Measurements from ENCODE around the gene REX1BD.

The REX1BD gene

DNA sequence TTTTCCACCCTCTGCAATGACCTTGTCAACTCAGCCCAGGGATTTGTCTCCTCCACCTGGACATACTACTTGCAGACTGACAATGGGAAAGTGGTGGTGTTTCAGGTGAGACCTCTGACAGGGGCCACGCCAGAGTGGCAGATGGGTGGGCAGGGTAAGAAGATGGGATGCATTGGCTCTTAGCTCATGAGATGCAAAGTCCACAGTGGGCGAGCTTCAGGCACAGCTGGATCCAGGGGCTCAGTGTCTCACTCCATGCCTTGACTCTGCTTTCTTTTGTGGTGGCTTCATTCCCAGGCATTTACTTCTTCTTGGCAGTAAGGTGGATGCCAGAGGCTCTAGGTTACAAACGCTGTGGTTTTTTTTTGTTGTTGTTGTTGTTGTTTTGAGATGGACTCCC, 27.4 kb downstream of the REX1BD start:
- no peak for DNase-seq

DNA sequence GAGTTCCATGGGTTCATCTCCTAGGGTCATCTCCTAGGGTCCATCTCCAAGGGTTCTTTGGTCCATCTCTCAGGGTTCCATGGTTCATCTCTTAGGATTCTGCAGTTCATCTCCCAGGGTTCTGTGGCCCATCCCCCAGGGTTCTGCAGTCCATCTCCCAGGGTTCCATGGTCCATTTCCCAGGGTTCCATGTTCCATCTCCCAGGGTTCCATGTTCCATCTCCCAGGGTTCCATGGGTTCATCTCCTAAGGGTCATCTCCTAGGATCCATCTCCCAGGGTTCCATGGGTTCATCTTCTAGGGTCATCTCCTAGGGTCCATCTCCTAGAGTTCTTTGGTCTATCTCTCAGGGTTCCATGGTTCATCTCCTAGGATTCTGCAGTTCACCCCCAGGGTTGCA, 29.0 kb downstream of the REX1BD start:
- no peak for DNase-seq

DNA sequence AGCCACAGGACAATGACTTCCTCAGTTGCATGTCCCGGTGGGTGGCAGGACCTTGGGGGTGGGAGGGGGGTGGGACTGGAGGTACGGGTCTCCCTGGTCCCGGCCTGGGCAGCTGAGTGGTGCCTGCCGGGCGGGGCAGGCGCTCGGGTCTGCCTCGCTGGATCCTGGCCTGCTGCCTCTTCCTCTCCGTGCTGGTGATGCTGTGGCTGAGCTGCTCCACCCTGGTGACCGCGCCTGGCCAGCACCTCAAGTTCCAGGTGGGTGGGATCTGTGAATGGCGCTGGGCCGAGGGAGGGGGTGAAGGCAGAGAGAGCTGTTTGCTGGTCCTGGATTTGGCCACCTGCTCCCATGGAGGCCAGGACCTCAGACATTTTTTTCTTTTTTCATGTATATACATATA, 29.6 kb downstream of the REX1BD start:
- DNase-seq: no peak

DNA sequence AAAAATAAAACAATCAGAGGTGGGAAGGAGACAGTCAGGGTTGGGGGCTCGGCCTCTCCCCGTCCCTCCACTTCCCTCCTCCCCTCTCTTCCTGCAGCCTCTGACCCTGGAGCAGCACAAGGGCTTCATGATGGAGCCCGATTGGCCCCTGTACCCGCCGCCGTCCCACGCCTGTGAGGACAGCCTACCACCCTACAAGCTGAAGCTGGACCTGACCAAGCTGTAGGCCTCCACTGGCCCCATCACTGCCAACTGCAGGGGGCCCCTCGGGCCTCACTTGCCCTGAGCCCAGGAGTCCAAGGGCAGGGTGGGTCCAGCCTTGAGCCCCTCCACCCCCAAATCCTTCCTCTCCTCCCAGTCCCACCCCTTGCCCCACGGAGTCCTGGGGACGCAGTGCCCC, 31.7 kb downstream of the REX1BD start:
- no peak for DNase-seq

DNA sequence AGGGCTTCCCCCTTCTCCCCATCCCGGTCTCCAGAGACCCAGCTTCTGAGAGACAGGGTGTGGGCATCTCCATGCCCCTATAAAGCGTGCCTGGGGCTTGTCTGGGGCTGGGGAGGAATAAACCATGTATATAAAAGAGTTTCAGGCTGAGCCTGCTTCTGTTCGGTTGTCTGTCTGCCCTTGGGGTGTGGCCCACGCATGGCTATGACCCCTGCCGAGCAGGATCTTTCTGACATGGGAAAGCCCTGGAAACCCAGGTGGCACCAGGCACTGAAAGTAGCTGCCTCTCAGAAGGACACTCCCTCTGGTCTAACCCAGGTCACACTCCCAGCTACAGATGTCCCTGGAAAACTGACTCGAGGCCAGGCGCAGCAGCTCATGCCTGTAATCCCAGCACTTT, 32.3 kb downstream of the REX1BD start:
- no peak for DNase-seq

DNA sequence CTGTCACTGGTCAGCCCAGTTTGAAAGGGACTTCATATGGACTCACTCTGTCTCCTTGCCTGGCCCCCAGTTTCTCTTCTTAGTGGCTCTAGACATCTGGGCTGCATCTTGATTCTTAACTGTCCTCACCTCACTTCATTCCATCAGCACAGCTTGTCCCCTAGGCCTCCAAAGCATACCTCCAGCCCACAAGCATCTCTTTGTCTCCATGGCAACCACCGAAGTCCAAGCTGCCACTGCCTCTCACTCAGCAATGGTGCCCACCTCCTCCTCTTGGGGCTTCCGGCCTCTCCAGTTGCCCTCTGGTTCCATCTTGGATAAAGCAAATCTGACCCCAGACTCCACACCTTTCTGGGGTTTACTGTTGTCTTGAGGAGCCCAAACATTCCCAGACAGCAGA, 38.3 kb downstream of the REX1BD start:
- DNase-seq: no peak

DNA sequence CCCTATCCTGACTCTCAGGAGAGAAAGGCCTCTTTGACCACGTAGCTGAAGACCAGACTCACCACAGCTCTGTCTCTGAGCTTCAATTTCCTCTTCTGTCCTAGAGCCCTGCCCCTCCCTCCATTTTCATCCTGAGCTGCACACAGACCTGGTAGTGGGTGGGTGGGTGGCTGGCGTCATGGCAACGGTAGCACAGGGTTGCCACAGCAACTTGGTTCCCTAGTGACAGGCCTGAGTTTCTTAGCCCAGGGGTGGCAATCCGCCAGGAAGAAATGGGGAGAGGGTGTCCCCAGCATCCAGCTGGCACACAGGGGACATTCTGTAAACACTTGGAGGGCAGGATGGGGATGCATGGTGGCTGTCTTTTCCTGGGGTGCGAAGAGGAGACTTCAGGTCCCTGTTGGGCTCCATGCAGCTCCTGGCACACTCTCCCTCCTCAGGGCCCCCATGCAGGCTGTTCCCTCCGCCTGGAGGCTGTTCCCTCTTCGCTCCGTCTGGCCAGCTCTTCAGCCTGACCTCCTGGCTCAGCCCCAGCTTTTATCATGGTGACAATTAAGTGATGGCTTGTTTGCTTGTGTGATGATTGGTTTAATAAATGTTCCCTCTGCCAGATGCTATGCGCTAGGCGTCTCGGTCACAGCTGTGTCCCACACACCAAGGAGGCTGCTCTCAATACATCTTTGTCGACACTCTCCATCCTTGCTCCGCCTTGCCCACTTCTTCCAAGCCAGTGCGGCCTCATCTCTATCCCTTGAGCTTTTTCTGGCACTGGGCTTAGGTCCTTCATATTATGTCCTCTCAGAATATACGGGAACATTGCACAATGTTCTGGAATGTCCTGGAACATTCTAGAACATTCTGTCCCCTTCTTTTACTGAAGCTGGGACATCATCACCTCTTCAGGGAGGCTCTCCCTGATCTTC, 40.8 kb downstream of the REX1BD start:
- no peak for DNase-seq

DNA sequence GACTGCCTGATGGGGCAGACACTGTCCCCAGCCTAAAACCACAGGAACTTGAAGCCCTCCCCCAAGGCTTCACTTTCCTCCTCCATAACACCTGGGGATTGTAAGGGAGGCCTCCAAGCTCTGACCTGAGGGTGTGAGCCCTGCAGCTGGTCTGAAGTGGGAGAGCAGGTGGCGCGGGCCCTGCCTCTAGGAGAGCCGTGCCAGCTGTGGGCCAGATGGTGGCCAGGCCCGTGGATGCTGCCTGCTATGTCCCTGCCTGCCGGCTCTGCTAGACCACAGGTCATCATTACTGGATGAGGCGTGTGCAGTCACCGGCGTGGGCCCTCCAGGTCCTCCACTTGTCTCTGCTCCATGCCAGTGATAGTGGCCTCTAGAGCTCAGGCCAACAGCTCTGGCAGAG, 44.7 kb downstream of the REX1BD start:
- DNase-seq: no peak

DNA sequence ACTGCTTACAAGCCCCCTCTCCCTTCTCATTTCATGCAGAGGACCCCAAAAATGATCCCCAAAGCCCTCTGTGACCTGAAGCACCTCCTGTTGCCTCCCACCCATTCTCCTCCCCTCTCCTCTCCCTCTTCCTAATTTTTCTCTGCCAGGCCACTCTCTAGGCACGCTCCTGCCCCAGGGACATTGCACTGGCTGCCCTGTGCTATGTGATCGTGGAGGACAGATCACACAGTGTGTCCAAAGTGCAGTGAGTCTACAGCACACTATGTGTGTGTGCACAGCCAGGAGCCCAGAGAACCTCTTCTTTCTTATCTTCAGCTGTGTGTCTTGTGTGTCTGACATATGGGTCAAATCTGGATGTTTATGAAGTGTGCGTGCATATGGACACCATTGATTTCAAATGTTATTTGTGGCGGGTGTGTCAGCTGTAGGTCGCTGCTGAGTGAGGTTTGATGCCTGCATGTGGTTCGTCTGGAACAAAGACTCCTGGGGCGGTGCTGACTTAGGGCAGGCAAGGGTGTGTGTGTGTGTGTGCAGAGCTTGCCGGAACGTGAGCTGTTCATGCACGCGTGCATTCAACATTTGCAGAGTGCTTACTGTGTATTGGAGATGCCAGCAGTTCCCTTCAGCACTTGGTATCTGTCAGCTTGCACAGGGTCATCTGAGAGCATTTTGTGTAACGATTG, 46.2 kb downstream of the REX1BD start:
- DNase-seq: no peak

DNA sequence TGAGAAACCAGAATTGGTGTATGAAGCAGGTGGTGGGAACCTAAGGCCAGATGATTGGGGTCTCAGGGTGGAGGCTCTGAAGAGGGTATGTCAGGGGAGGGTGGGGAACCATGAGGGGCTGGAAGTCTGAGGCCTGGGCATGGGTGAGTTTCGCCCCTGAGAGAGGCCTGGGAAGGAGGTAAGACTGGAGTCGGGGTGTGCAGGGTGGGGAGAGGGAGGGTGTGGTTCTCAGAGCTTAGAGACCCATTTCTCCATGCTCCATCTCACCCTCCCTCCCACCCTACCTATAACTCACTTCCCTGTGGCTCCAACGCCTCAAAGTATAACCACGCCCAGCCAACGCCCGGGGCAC, 47.2 kb downstream of the REX1BD start:
- no peak for DNase-seq

DNA sequence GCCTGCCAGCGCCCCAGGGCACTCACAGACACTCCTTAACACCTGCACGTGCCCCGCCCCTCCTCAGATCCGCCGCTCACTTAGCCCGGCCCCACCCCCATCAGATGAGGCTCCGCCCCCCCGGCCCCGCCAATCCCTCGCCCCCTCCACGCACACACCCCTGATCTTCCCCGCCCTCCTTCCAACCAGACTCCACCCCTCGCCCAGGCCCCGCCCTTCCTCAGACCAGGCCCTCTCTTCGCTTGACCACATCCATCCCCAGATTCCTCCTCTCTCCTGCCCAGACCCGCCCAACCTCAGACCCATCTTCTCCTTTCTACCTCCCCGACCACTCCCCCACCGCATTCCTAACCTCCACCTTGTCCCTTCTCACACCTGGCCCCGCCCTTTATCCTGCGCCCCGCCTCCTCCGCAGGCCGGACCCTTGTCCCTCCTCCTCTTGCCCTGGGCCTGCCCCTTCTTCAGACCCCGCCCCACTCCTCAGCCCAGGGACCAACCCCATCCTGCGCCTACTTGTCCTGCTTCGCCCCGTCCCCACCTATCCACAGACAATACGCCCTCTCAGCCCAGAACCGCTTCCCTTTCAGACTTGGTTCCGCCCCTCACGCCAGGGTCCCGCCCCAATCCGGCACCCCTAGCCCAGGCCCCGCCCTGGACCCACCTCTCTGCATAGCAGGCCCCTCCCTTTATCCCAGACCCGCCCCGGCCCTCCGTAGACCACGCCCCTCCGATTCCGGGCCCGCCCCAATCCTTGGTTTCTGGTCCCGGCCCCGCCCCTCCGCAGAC, 47.8 kb downstream of the REX1BD start:
- DNase-seq: peak; percentile 96 to 100 (median 98)

DNA sequence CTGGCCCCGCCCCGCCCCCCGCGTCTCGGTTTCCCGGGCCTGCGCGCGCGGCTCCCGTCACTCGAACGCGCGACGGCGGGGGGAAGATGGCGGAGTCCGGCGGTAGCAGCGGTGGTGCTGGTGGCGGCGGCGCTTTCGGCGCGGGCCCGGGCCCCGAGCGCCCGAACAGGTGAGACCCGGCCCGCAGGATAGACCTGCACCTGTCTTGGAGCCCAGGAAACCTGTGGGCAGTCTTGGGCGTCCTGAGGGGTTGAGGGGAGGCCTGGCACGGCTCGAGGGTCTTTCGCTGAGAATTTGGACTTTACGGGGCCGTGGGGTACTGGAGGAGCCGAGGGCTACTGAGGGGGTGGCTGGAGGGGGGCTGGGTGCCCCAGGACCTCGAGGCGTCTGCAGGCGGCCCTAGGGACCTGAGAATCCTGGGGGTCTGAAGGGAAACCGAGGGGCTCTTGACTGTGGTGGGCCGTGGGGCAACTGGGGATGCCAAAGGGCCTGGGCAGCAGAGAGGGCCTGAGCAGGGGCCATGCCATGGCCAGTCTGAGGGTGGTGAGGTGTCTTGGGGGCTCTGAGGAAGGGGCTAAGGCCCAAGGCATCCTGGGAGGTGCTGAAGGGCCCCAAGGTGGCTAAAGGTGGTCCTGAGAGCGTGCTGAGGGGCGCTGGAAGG, 48.5 kb downstream of the REX1BD start, which contains the start of gene KLHL26:
TSS of gene KLHL26 (plus strand) at position 60 of the 661 bp plus-strand sequence. CDS start at position 87, 27 bp downstream.
- no peak for DNase-seq

DNA sequence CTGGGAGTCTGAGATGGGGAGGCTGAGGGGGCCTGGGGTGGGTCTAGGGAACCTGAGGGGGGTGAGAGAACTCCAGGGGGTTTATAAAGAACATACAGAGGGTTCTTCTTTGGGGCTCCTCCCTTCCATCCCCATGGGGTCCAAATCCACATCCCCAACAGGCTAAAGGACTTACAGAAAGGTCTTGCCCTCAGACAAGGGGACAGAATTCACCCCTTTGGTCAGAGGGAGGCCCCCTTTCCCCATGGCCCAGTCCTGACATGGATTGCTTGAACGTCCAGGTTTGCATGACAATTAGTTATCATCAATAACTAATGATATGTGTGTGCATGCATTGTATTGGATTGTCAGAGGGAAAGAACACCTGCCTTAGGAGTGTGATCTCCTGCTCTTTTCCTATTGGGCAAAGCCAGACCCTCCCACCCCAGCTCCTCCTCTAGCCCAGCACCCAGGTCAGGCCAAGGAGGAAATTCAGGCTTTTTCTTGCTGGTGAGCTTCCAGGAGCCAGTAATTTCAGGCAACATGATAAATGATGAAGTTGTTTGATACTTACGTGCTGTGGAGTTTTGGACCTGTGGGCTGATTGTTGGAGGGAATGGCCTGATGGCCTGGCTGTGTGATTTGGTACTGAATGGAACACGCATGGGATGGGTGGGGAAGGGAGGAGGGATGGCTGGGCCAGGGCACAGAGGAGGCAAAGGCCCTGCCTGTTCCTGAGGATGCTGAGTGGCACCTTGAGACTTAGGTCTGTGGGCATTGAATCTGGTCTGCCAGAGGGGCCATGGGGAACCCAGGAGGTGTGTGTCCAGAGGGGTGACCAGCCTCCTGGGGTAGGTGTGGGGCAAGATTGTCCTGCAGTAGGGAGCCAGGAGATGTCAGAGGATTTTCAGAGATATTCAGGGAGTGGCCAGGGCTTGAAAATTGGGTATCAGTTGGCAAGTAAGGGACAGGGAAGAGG, 49.4 kb downstream of the REX1BD start:
- no peak for DNase-seq

DNA sequence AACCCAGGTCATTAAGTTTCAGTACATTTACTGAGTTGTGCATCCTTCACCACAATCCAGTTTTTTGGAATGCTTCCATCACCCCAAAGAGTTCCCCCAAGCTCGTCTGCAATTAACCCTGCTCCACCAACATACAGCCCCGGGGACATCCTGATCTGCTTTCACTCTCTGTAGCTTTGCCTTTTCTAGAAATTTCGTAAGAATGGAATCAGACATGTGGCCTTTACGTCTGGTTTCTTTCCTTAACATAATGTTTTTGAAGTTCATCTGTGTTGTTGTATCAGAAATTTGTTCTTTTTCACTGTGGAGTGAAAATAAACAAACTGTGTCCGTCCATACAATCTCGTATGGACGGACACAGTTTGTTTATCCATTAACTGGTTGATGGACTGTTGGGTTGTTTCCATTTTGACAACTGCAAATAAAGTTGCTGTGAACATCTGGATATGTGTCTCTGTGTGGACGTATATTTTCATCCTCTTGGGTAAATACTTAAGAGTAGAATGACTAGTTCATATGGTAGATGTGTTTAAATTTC, 51.2 kb downstream of the REX1BD start:
- no peak for DNase-seq
